Upper lobe of left lung (tissue), 4 donors: ENCODE results near the gene ACKR2.

Source experiments
- POLR2AphosphoS5 ChIP-seq, 2 donors: sonication (generic); formaldehyde crosslinking; IDR thresholded peaks; one replicate each; pipeline ENCODE4 v1.5.1; 2017; ENCODE audit warnings: antibody characterized with exemption in 2 of 2
- TF ChIP-seq, protein P1 (sequence below), 6 experiments: fragments of 450-650 bp in 4 of 6; fragments of 200-600 bp in 2 of 6; sonication (generic) in 2 of 6; IDR thresholded peaks; one replicate each; pipeline ENCODE4 v1.5.1; 2016 to 2019; ENCODE audit warnings: antibody characterized with exemption in 6 of 6

DNA sequence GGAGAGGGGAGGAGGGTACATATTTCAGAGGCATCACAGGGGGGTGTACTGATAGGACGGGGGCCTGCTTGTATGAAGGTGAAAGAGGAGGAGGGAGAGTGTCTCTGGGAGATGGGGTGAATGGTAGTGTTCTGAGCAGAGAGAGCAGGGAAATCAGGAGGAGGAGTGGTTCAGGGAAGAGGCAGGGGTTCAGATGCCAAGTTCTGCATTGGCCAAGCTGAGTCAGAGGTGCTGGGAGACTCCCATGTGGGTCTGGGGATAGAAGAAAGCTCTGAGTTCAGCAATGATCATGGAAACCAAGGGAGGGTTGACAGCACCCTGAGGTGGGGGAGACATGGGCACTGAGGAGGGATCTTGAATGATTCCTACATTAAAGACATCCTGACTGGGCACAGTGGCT is 63.5 kb downstream of the ACKR2 start:
- TF ChIP-seq POLR2AphosphoS5 (IDR thresholded peaks at IDR 0.05), result no peak
- TF ChIP-seq, protein P1, sequence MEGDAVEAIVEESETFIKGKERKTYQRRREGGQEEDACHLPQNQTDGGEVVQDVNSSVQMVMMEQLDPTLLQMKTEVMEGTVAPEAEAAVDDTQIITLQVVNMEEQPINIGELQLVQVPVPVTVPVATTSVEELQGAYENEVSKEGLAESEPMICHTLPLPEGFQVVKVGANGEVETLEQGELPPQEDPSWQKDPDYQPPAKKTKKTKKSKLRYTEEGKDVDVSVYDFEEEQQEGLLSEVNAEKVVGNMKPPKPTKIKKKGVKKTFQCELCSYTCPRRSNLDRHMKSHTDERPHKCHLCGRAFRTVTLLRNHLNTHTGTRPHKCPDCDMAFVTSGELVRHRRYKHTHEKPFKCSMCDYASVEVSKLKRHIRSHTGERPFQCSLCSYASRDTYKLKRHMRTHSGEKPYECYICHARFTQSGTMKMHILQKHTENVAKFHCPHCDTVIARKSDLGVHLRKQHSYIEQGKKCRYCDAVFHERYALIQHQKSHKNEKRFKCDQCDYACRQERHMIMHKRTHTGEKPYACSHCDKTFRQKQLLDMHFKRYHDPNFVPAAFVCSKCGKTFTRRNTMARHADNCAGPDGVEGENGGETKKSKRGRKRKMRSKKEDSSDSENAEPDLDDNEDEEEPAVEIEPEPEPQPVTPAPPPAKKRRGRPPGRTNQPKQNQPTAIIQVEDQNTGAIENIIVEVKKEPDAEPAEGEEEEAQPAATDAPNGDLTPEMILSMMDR (IDR thresholded peaks at IDR 0.05), result no peak
